ENCODE measurements around the gene VWA1.

DNA sequence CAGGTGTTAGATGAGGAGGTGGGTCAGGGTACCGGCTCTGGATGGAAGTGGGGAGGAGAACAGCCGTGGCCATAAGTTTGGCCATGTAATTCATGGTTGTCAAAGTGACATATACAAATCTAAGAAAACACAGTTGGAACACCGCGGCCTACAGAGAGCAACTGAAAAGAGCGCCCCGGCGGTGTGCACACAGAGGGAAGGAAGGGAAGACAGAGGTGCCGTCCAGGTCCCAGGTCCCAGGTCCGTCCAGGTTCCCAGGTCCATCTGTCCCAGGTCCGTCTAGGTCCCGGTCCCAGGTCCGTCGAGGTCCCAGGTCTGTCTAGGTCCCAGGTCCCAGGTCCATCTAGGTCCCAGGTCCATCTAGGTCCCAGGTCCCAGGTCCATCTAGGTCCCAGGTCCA, 23.9 kb upstream of the VWA1 start:
- TF ChIP-seq, protein P1, sequence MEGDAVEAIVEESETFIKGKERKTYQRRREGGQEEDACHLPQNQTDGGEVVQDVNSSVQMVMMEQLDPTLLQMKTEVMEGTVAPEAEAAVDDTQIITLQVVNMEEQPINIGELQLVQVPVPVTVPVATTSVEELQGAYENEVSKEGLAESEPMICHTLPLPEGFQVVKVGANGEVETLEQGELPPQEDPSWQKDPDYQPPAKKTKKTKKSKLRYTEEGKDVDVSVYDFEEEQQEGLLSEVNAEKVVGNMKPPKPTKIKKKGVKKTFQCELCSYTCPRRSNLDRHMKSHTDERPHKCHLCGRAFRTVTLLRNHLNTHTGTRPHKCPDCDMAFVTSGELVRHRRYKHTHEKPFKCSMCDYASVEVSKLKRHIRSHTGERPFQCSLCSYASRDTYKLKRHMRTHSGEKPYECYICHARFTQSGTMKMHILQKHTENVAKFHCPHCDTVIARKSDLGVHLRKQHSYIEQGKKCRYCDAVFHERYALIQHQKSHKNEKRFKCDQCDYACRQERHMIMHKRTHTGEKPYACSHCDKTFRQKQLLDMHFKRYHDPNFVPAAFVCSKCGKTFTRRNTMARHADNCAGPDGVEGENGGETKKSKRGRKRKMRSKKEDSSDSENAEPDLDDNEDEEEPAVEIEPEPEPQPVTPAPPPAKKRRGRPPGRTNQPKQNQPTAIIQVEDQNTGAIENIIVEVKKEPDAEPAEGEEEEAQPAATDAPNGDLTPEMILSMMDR (IDR thresholded peaks at IDR 0.05): no peak
- no peak for TF ChIP-seq EZH2 (IDR thresholded peaks at IDR 0.05)
